Measurements from ENCODE around the gene GRIK2.

Gene GRIK2

GRCh38 chr6:101439790-101440189 lies 46.3 kb downstream of the GRIK2 start:
- TF ChIP-seq CTCF (IDR thresholded peaks at IDR 0.05; ENCODE audit: extremely low read depth, missing control alignments), result no peak
- DNase-seq (ENCODE audit: low spot score), result no peak

GRCh38 chr6:101443315-101443714 lies 49.8 kb downstream of the GRIK2 start:
- no peak for TF ChIP-seq CTCF (IDR thresholded peaks at IDR 0.05; ENCODE audit: extremely low read depth, missing control alignments)
- DNase-seq (ENCODE audit: low spot score), result no peak

- no peak for TF ChIP-seq CTCF (IDR thresholded peaks at IDR 0.05; ENCODE audit: extremely low read depth, missing control alignments)
- DNase-seq (ENCODE audit: low spot score), result no peak
Observed at GRCh38 chr6:101444717-101445116, 51.2 kb downstream of the GRIK2 start.

- TF ChIP-seq CTCF (IDR thresholded peaks at IDR 0.05; ENCODE audit: extremely low read depth, missing control alignments), result no peak
Observed at GRCh38 chr6:101445527-101445926, 52.0 kb downstream of the GRIK2 start.

GRCh38 chr6:101450901-101451300 lies 57.4 kb downstream of the GRIK2 start:
- TF ChIP-seq CTCF (IDR thresholded peaks at IDR 0.05; ENCODE audit: extremely low read depth, missing control alignments), result no peak
- no peak for DNase-seq (ENCODE audit: low spot score)

More at GRCh38 chr6:101445527-101445926, 52.0 kb downstream of the GRIK2 start:
- DNase-seq (ENCODE audit: low spot score), result no peak

- TF ChIP-seq CTCF (IDR thresholded peaks at IDR 0.05; ENCODE audit: extremely low read depth, missing control alignments), result no peak
- DNase-seq (ENCODE audit: low spot score), result no peak
Observed at GRCh38 chr6:101451981-101452380, 58.5 kb downstream of the GRIK2 start.

- no peak for DNase-seq (ENCODE audit: low spot score)
- no peak for TF ChIP-seq CTCF (IDR thresholded peaks at IDR 0.05; ENCODE audit: extremely low read depth, missing control alignments)
Observed at GRCh38 chr6:101453221-101453620, 59.7 kb downstream of the GRIK2 start.

Measured in GM20000 (cell line).